ENCODE data around the gene MXD4. TPM values are rescaled to one million over a fixed set of nuclear protein-coding genes. Genes with fewer than 3 reads are reported as not detected.

MXD4 gene
- total and polyA plus RNA-seq, 2 experiments from 2014 or later: 6.9 to 19.9 TPM

DNA sequence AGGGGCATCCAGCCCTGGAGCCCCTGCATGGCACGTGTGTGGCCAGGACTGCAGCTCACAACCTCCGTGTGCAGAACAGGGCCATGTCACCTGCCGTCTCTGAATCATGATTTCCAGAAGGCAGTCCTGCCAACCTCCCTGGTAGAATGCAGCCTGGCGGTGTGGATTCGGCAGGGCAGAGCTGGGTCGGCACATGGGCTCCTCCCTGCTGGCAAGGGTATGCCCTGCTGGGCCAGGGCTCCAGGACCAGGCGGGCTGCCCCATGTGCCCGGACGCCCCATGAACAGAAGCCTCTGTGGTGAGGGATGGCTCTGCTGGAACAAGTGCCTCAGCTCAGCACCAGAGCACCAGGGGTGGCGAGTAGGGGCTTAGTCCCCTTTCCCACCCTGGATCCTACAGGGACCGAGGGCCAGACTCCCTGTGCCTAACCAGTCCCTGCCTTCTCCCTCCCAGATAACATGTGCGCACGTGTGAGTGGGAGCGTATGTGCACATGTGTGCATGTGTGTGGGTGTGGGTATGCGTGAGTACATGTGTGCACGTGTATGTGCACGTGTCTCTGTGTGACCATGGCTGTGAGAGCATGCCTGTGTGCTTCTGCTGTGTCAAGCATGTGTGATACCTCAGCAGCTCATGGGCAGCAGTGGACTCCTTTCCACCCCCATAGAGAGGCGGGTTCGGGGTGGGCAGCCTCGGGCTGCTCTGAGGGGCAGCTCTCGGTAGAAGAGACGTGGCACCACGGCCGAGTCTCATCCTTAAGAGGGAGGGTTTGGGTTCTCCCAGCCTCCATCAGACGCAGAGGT lies 10.3 kb upstream of the MXD4 start:
- H3K4me3 Mint-ChIP-seq: no peak overlapping the region
- H3K79me2 ChIP-seq (replicated peaks; ENCODE audit: insufficient read depth): no peaks in the 10 kb centered on the region
- TF ChIP-seq ZNF331 (CRISPR knock-in tag; IDR thresholded peaks at IDR 0.05; ENCODE audit: low read depth) (no peak), STAT1 (IDR thresholded peaks at IDR 0.05; ENCODE audit: unreplicated experiment) (no peak), EZH2 (IDR thresholded peaks at IDR 0.05; ENCODE audit: low read depth, unreplicated experiment) (no peak), ZNF114 (CRISPR knock-in tag; IDR thresholded peaks at IDR 0.05) (no peak), POLR2AphosphoS5 (IDR thresholded peaks at IDR 0.05; ENCODE audit: low read depth) (no peak)
- TF ChIP-seq, protein P1, sequence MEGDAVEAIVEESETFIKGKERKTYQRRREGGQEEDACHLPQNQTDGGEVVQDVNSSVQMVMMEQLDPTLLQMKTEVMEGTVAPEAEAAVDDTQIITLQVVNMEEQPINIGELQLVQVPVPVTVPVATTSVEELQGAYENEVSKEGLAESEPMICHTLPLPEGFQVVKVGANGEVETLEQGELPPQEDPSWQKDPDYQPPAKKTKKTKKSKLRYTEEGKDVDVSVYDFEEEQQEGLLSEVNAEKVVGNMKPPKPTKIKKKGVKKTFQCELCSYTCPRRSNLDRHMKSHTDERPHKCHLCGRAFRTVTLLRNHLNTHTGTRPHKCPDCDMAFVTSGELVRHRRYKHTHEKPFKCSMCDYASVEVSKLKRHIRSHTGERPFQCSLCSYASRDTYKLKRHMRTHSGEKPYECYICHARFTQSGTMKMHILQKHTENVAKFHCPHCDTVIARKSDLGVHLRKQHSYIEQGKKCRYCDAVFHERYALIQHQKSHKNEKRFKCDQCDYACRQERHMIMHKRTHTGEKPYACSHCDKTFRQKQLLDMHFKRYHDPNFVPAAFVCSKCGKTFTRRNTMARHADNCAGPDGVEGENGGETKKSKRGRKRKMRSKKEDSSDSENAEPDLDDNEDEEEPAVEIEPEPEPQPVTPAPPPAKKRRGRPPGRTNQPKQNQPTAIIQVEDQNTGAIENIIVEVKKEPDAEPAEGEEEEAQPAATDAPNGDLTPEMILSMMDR (conservative IDR thresholded peaks at IDR 0.05; ENCODE audit: low read depth in 2 of 2): no peak
- no peaks in the 10 kb centered on the region for H3K9me2 ChIP-seq (ENCODE audit: insufficient read depth)
- H2AFZ ChIP-seq: no peak overlapping the region
- peaks cover 15% of the 10 kb centered on the region for H3K4me1 Mint-ChIP-seq
- H3K27ac Mint-ChIP-seq: no peak overlapping the region
- H3K4me3 ChIP-seq: no peak overlapping the region
- no peaks in the 10 kb centered on the region for H3F3A ChIP-seq (replicated peaks; ENCODE audit: low read depth)
- no peaks in the 10 kb centered on the region; the same call in 2 of the 3 replicates for H3K36me3 Mint-ChIP-seq (ENCODE audit: low read depth)
- no peaks in the 10 kb centered on the region for H3K36me3 ChIP-seq (ENCODE audit: insufficient read depth)
- no peak overlapping the region for H3K27ac ChIP-seq (ENCODE audit: low read depth)
- ATAC-seq (no peak), DNase-seq (ENCODE audit: low spot score) (no peak)
- peaks cover 9% of the 10 kb centered on the region for H3K4me1 ChIP-seq (ENCODE audit: insufficient read depth)
- no peak overlapping the region for H3K4me2 ChIP-seq
- H3K9me3 Mint-ChIP-seq: no peaks in the 10 kb centered on the region
- H3K27me3 Mint-ChIP-seq (ENCODE audit: insufficient read depth, low read depth, poor library complexity): peaks cover 3% of the 10 kb centered on the region
- no peaks in the 10 kb centered on the region for H3K27me3 ChIP-seq (ENCODE audit: insufficient read depth)
- no peaks in the 10 kb centered on the region for H4K20me1 ChIP-seq (replicated peaks; ENCODE audit: insufficient read depth)

- ATAC-seq (no peak), DNase-seq (ENCODE audit: low spot score) (no peak)
- Histone ChIP-seq H4K20me1 (replicated peaks; ENCODE audit: insufficient read depth) (no peaks in the 10 kb centered on the region), H3K4me2 (no peak overlapping the region), H3K27me3 (ENCODE audit: insufficient read depth) (no peaks in the 10 kb centered on the region), H3K27ac (ENCODE audit: low read depth) (no peak overlapping the region), H3K4me1 (ENCODE audit: insufficient read depth) (peaks cover 9% of the 10 kb centered on the region), H3K9me2 (ENCODE audit: insufficient read depth) (no peaks in the 10 kb centered on the region), H3F3A (replicated peaks; ENCODE audit: low read depth) (no peaks in the 10 kb centered on the region), H3K79me2 (replicated peaks; ENCODE audit: insufficient read depth) (no peaks in the 10 kb centered on the region), H2AFZ (no peak overlapping the region), H3K36me3 (ENCODE audit: insufficient read depth) (no peaks in the 10 kb centered on the region), H3K4me3 (no peak overlapping the region)
- peaks cover 15% of the 10 kb centered on the region for H3K4me1 Mint-ChIP-seq
- peaks cover 3% of the 10 kb centered on the region for H3K27me3 Mint-ChIP-seq (ENCODE audit: insufficient read depth, low read depth, poor library complexity)
- no peak overlapping the region for H3K4me3 Mint-ChIP-seq
- H3K9me3 Mint-ChIP-seq: no peaks in the 10 kb centered on the region
- no peak overlapping the region for H3K27ac Mint-ChIP-seq
- no peaks in the 10 kb centered on the region; the same call in 2 of the 3 replicates for H3K36me3 Mint-ChIP-seq (ENCODE audit: low read depth)
- TF ChIP-seq NANOG (IDR thresholded peaks at IDR 0.05; ENCODE audit: borderline replicate concordance): no peak
- no peak for TF ChIP-seq POLR2AphosphoS5 (IDR thresholded peaks at IDR 0.05; ENCODE audit: low read depth)
- TF ChIP-seq, protein P1 (conservative IDR thresholded peaks at IDR 0.05; ENCODE audit: low read depth in 2 of 2): no peak
- TF ChIP-seq, protein P2, sequence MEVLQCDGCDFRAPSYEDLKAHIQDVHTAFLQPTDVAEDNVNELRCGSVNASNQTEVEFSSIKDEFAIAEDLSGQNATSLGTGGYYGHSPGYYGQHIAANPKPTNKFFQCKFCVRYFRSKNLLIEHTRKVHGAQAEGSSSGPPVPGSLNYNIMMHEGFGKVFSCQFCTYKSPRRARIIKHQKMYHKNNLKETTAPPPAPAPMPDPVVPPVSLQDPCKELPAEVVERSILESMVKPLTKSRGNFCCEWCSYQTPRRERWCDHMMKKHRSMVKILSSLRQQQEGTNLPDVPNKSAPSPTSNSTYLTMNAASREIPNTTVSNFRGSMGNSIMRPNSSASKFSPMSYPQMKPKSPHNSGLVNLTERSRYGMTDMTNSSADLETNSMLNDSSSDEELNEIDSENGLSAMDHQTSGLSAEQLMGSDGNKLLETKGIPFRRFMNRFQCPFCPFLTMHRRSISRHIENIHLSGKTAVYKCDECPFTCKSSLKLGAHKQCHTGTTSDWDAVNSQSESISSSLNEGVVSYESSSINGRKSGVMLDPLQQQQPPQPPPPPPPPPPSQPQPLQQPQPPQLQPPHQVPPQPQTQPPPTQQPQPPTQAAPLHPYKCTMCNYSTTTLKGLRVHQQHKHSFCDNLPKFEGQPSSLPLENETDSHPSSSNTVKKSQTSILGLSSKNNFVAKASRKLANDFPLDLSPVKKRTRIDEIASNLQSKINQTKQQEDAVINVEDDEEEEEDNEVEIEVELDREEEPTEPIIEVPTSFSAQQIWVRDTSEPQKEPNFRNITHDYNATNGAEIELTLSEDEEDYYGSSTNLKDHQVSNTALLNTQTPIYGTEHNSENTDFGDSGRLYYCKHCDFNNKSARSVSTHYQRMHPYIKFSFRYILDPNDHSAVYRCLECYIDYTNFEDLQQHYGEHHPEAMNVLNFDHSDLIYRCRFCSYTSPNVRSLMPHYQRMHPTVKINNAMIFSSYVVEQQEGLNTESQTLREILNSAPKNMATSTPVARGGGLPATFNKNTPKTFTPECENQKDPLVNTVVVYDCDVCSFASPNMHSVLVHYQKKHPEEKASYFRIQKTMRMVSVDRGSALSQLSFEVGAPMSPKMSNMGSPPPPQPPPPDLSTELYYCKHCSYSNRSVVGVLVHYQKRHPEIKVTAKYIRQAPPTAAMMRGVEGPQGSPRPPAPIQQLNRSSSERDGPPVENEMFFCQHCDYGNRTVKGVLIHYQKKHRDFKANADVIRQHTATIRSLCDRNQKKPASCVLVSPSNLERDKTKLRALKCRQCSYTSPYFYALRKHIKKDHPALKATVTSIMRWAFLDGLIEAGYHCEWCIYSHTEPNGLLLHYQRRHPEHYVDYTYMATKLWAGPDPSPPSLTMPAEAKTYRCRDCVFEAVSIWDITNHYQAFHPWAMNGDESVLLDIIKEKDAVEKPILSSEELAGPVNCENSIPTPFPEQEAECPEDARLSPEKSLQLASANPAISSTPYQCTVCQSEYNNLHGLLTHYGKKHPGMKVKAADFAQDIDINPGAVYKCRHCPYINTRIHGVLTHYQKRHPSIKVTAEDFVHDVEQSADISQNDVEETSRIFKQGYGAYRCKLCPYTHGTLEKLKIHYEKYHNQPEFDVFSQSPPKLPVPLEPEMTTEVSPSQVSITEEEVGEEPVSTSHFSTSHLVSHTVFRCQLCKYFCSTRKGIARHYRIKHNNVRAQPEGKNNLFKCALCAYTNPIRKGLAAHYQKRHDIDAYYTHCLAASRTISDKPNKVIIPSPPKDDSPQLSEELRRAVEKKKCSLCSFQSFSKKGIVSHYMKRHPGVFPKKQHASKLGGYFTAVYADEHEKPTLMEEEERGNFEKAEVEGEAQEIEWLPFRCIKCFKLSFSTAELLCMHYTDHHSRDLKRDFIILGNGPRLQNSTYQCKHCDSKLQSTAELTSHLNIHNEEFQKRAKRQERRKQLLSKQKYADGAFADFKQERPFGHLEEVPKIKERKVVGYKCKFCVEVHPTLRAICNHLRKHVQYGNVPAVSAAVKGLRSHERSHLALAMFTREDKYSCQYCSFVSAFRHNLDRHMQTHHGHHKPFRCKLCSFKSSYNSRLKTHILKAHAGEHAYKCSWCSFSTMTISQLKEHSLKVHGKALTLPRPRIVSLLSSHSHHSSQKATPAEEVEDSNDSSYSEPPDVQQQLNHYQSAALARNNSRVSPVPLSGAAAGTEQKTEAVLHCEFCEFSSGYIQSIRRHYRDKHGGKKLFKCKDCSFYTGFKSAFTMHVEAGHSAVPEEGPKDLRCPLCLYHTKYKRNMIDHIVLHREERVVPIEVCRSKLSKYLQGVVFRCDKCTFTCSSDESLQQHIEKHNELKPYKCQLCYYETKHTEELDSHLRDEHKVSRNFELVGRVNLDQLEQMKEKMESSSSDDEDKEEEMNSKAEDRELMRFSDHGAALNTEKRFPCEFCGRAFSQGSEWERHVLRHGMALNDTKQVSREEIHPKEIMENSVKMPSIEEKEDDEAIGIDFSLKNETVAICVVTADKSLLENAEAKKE (CRISPR knock-in tag; IDR thresholded peaks at IDR 0.05): no peak
- TF ChIP-seq STAT1 (IDR thresholded peaks at IDR 0.05; ENCODE audit: unreplicated experiment): no peak
- no peak for TF ChIP-seq ZNF331 (CRISPR knock-in tag; IDR thresholded peaks at IDR 0.05; ENCODE audit: low read depth)
- no peak for TF ChIP-seq JUNB (IDR thresholded peaks at IDR 0.05; ENCODE audit: unreplicated experiment)
These were observed 9.5 kb upstream of the MXD4 start for GRCh38 chr4:2271279-2272025.
